ENCODE results near the gene PRKCE. TPM values are rescaled to one million over a fixed set of nuclear protein-coding genes. Genes with fewer than 3 reads are reported as not detected.

PRKCE gene
- total RNA-seq, 1 donor from 2014 or later: 21.0 TPM

DNA sequence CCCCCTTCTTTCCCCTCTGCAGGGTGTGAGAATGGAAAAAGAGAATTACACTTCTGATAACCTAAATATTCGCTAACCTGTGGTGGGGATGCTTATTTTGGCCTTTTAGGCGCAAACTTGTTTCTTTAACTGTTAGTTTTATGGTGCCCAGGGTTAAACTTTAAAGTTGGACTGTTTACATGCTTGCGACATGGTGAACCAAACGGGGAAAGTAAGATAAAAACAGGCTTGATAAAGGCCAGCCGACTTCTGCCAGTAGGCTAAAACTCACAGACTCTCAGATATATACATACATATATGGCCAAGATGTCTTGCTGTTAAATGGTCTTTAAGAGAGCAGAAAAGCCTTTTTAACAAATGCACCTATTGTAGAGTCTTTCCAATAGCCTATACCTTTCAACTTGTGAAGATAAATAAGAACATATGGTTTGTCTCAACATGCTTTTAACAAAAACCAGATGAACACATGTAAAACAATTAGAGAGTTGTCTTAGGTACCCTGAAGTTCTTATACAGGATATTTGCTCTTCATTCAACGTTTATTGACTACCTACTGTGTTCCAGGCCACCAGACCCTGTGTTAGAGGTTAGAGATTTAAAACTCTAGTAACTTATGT, 29.0 kb downstream of the PRKCE start:
- TF ChIP-seq, protein P1, sequence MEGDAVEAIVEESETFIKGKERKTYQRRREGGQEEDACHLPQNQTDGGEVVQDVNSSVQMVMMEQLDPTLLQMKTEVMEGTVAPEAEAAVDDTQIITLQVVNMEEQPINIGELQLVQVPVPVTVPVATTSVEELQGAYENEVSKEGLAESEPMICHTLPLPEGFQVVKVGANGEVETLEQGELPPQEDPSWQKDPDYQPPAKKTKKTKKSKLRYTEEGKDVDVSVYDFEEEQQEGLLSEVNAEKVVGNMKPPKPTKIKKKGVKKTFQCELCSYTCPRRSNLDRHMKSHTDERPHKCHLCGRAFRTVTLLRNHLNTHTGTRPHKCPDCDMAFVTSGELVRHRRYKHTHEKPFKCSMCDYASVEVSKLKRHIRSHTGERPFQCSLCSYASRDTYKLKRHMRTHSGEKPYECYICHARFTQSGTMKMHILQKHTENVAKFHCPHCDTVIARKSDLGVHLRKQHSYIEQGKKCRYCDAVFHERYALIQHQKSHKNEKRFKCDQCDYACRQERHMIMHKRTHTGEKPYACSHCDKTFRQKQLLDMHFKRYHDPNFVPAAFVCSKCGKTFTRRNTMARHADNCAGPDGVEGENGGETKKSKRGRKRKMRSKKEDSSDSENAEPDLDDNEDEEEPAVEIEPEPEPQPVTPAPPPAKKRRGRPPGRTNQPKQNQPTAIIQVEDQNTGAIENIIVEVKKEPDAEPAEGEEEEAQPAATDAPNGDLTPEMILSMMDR (IDR thresholded peaks at IDR 0.05; ENCODE audit: insufficient read depth, low read length, poor library complexity, severe bottlenecking): no peak
- no peak overlapping the region for H3K4me3 ChIP-seq (ENCODE audit: low read depth, low read length)
- H3K27me3 ChIP-seq (ENCODE audit: control insufficient read depth, insufficient read depth, low read length): no peaks in the 10 kb centered on the region
- no peaks in the 10 kb centered on the region for H3K36me3 ChIP-seq (ENCODE audit: control insufficient read depth, insufficient read depth, low read length)
- no peak for DNase-seq (ENCODE audit: low read depth)

DNA sequence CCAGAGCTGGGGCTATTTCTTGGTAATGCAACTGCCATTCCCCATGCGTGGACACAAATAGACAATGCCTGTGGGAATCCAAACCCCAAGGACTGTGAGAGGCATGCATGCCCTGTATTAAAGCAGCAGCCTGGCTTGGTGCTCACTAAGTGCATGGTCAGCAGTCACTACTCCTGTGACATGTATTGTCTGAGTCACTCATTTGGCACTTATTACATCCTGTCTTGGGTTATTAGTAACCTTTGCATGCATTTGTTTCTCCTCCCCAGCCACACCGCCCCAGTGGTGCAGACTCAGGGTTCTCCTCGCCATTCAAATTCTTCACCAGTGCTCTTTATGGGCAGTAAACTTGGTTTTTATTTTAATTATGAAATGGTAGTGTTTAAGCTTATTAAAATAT, 30.2 kb downstream of the PRKCE start:
- Histone ChIP-seq H3K27me3 (ENCODE audit: control insufficient read depth, insufficient read depth, low read length) (no peaks in the 10 kb centered on the region), H3K4me3 (ENCODE audit: low read depth, low read length) (no peak overlapping the region), H3K36me3 (ENCODE audit: control insufficient read depth, insufficient read depth, low read length) (no peaks in the 10 kb centered on the region)
- peak; percentile 74 for DNase-seq (ENCODE audit: low read depth)
- TF ChIP-seq, protein P1 (IDR thresholded peaks at IDR 0.05; ENCODE audit: insufficient read depth, low read length, poor library complexity, severe bottlenecking): no peak

DNA sequence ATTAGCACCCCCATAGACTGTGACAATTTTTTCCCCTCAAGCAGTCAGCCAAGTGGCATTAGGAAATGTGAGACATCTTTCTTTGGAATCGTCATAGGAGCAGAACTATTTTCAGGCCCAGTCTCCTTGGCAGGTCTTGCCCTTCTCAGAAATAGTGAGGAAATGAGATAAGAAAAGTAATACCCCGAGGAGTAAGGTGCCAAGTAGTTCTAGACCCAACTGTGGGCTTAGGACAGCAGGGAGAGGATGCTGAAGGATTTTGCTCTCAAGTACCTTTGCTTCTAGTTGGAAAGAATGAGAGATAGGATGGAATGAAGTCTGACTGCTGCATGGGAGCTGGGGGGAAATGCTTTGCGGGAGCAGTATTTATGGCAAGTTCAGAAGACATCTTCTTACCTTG, 31.8 kb downstream of the PRKCE start:
- Histone ChIP-seq H3K36me3 (ENCODE audit: control insufficient read depth, insufficient read depth, low read length) (no peaks in the 10 kb centered on the region), H3K27me3 (ENCODE audit: control insufficient read depth, insufficient read depth, low read length) (no peaks in the 10 kb centered on the region), H3K4me3 (ENCODE audit: low read depth, low read length) (no peak overlapping the region)
- TF ChIP-seq, protein P1 (IDR thresholded peaks at IDR 0.05; ENCODE audit: insufficient read depth, low read length, poor library complexity, severe bottlenecking): no peak
- no peak for DNase-seq (ENCODE audit: low read depth)

DNA sequence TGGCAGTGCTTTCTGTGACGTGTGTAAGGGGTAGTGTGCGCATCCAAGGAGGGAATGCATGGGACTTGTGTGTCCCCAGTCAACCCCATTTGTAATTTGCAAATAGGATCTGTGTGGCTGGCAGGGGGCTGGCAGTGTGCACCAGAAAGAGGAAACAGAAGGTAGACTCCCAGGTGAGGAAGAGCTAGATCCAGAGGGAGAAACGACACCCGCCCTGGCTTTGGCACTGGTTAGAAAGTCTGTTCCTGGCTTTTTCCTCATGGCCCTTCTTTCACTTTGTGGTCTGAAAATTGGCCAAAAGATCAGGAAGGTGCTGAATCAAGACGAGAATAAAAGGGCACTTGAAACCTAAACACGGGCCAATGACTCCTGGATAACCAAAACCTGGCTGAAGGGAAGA, 33.3 kb downstream of the PRKCE start:
- TF ChIP-seq, protein P1 (IDR thresholded peaks at IDR 0.05; ENCODE audit: insufficient read depth, low read length, poor library complexity, severe bottlenecking): no peak
- H3K4me3 ChIP-seq (ENCODE audit: low read depth, low read length): no peak overlapping the region
- no peaks in the 10 kb centered on the region for H3K36me3 ChIP-seq (ENCODE audit: control insufficient read depth, insufficient read depth, low read length)
- no peak for DNase-seq (ENCODE audit: low read depth)
- H3K27me3 ChIP-seq (ENCODE audit: control insufficient read depth, insufficient read depth, low read length): no peaks in the 10 kb centered on the region

DNA sequence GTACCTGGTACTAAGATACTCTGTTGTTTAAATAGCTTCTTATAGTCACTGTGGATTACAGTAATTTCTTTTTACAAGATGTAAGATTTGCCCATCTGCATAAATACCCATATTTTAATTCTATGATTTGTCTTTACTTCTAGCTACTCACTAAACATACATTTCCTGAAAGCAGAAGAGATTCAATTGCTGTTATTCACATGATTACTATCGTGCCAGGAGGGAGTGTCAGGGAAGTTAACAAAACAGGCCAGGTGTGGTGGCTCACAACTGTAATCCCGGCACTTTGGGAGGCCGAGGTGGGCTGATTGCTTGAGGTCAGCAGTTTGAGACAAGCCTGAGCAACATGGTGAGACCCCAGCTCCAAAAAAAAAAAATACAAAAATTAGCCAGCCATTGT, 33.8 kb downstream of the PRKCE start:
- Histone ChIP-seq H3K36me3 (ENCODE audit: control insufficient read depth, insufficient read depth, low read length) (no peaks in the 10 kb centered on the region), H3K4me3 (ENCODE audit: low read depth, low read length) (no peak overlapping the region), H3K27me3 (ENCODE audit: control insufficient read depth, insufficient read depth, low read length) (no peaks in the 10 kb centered on the region)
- TF ChIP-seq, protein P1 (IDR thresholded peaks at IDR 0.05; ENCODE audit: insufficient read depth, low read length, poor library complexity, severe bottlenecking): no peak
- no peak for DNase-seq (ENCODE audit: low read depth)

DNA sequence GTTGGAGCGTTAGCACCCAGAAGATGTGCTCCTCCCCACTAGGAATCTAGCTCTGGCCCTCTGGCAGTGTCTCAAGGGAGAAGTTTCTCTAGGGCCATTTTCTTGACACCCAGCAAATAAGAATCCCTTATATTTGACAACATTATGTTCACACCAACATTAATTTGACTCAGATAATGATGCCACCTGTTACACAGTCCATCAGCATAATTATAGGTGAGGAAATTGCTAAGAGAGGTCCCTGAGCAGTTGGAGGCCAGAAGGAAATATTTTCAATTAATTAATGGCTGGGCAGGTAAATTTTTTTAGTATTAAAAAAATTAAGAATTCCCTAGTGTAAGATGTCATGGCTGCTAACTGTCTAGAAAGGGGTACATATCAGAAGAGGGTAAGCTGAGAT, 36.5 kb downstream of the PRKCE start:
- no peak overlapping the region for H3K4me3 ChIP-seq (ENCODE audit: low read depth, low read length)
- DNase-seq (ENCODE audit: low read depth): no peak
- H3K27me3 ChIP-seq (ENCODE audit: control insufficient read depth, insufficient read depth, low read length): no peaks in the 10 kb centered on the region
- TF ChIP-seq, protein P1 (IDR thresholded peaks at IDR 0.05; ENCODE audit: insufficient read depth, low read length, poor library complexity, severe bottlenecking): no peak
- no peaks in the 10 kb centered on the region for H3K36me3 ChIP-seq (ENCODE audit: control insufficient read depth, insufficient read depth, low read length)
